Endothelial cell of umbilical vein (primary cell): ENCODE results near the gene PRMT2. TPM values are rescaled to one million over a fixed set of nuclear protein-coding genes. Genes with fewer than 3 reads are reported as not detected.

Source experiments
- BruUV-seq: library from RNA; stranded (reverse); fragments of 400-500 nt; replicated peaks from 2 replicates; lab custom pipeline; 2021; lab: Mats Ljungman, UMichigan
- CTCF ChIA-PET: fragments of 300-600, 350-600 bp; sonication (Branson Sonifier 250); formaldehyde crosslinking; loops from one replicate; lab custom pipeline; 2021; ENCODE audit warnings: antibody characterized with exemption, inconsistent platforms; lab: Charles Lee
- POLR2A ChIA-PET: fragments of 300-600, 350-600 bp; sonication (Branson Sonifier 250); formaldehyde crosslinking; loops from one replicate; lab custom pipeline; 2021; ENCODE audit warnings: antibody characterized with exemption, inconsistent platforms; lab: Charles Lee
- DNase-seq: peaks from one replicate; pipeline ENCODE4 v3.0.0-alpha.2; 2011; ENCODE audit warnings: low read depth, low spot score
- FAIRE-seq: peaks from 2 replicates; lab custom pipeline; 2011; peaks lifted over from hg19 to GRCh38; lab: Jason Lieb, UNC
- H2AFZ ChIP-seq: 2 replicates; pipeline ENCODE4 v1.6.0; 2012; ENCODE audit warnings: low read depth, low read length, control low read depth, inconsistent platforms
- H3K27ac ChIP-seq: 2 replicates; pipeline ENCODE4 v1.5.1; 2011; ENCODE audit warnings: low read depth, mild to moderate bottlenecking, control low read depth, low read length, moderate library complexity; ENCODE audit not compliant: insufficient read depth
- H3K27me3 ChIP-seq, 2 experiments: 2 replicates each; pipeline versions ENCODE4 v1.6.0 to v1.6.1; 2011; ENCODE audit warnings: low read length in 2 of 2, mixed read lengths in 1 of 2; ENCODE audit not compliant: control insufficient read depth in 2 of 2, insufficient read depth in 2 of 2
- H3K36me3 ChIP-seq, 2 experiments: 2 replicates in 1 of 2; 3 replicates in 1 of 2; pipeline ENCODE4 v1.5.1; 2011; ENCODE audit warnings: low read length in 2 of 2, mild to moderate bottlenecking in 1 of 2, moderate library complexity in 1 of 2; ENCODE audit not compliant: control insufficient read depth in 2 of 2, insufficient read depth in 2 of 2; ENCODE audit errors: extremely low read depth in 1 of 2
- H3K4me1 ChIP-seq: 3 replicates; pipeline ENCODE4 v1.5.1; 2011; ENCODE audit warnings: mild to moderate bottlenecking, low read length; ENCODE audit not compliant: control insufficient read depth, insufficient read depth; ENCODE audit errors: extremely low read depth
- H3K4me2 ChIP-seq: 2 replicates; pipeline ENCODE4 v1.6.1; 2011; ENCODE audit warnings: low read length, control low read depth, mixed read lengths; ENCODE audit not compliant: insufficient read depth
- H3K4me3 ChIP-seq, 3 experiments: fragments of 200-600 bp in 1 of 3; sonication (generic), shearing (Covaris generic) in 1 of 3; replicated peaks in 1 of 3; 2 replicates each; pipeline ENCODE4 v1.5.1; 2011 to 2016; ENCODE audit warnings: control low read depth in 3 of 3, low read length in 3 of 3, mild to moderate bottlenecking in 2 of 3, inconsistent platforms in 1 of 3, low read depth in 1 of 3, moderate library complexity in 1 of 3; ENCODE audit not compliant: insufficient read depth in 1 of 3
- H3K79me2 ChIP-seq: 2 replicates; pipeline ENCODE4 v1.6.0; 2012; ENCODE audit warnings: low read length, inconsistent platforms; ENCODE audit not compliant: control insufficient read depth, insufficient read depth
- H3K9ac ChIP-seq: replicated peaks from 2 replicates; pipeline ENCODE3; 2011; ENCODE audit warnings: low read length, control low read depth; ENCODE audit not compliant: insufficient read depth; ENCODE audit errors: extremely low read depth
- H3K9me1 ChIP-seq: replicated peaks from 3 replicates; pipeline ENCODE4 v1.6.0; 2011; ENCODE audit warnings: mild to moderate bottlenecking, low read length; ENCODE audit not compliant: control insufficient read depth, insufficient read depth; ENCODE audit errors: extremely low read depth
- H3K9me3 ChIP-seq: replicated peaks from 2 replicates; pipeline ENCODE4 v1.5.1; 2012; ENCODE audit warnings: low read length, inconsistent platforms; ENCODE audit not compliant: control insufficient read depth, insufficient read depth
- H4K20me1 ChIP-seq: replicated peaks from 2 replicates; pipeline ENCODE3; 2011; ENCODE audit warnings: mild to moderate bottlenecking, low read length; ENCODE audit not compliant: control insufficient read depth, insufficient read depth; ENCODE audit errors: extremely low read depth
- CTCF ChIP-seq, 2 donors: IDR thresholded peaks; 1 replicate in 1 of 2; 2 replicates in 1 of 2; pipeline ENCODE4 v1.5.1; 2011; ENCODE audit warnings: low read length in 2 of 2, mild to moderate bottlenecking in 2 of 2, moderate library complexity in 2 of 2, control low read depth in 1 of 2, inconsistent platforms in 1 of 2, low read depth in 1 of 2; ENCODE audit not compliant: insufficient read depth in 1 of 2; ENCODE audit errors: extremely low read depth in 1 of 2
- EZH2 ChIP-seq: IDR thresholded peaks from 2 replicates; pipeline ENCODE4 v1.6.1; 2012; ENCODE audit warnings: borderline replicate concordance, low read depth, mild to moderate bottlenecking, moderate library complexity, low read length, inconsistent platforms; ENCODE audit not compliant: severe bottlenecking
- FOS ChIP-seq: IDR thresholded peaks from 2 replicates; pipeline ENCODE4 v1.6.1; 2011; ENCODE audit warnings: mild to moderate bottlenecking, low read length, moderate library complexity, borderline replicate concordance; ENCODE audit not compliant: insufficient read depth
- GATA2 ChIP-seq: IDR thresholded peaks from 2 replicates; pipeline ENCODE4 v1.7.0; 2011; ENCODE audit warnings: low read depth, mild to moderate bottlenecking, moderate library complexity, mixed read lengths, low read length; ENCODE audit not compliant: insufficient read length, insufficient read depth
- JUN ChIP-seq: IDR thresholded peaks from 2 replicates; pipeline ENCODE4 v1.6.1; 2011; ENCODE audit warnings: borderline replicate concordance, low read depth; ENCODE audit not compliant: insufficient read length, insufficient read depth
- MAX ChIP-seq: IDR thresholded peaks from 2 replicates; pipeline ENCODE4 v1.6.1; 2011; ENCODE audit not compliant: insufficient read depth, insufficient read length
- MYC ChIP-seq: IDR thresholded peaks from one replicate; pipeline ENCODE4 v1.6.1; 2011; ENCODE audit warnings: mild to moderate bottlenecking, low read depth, low read length
- POLR2A ChIP-seq: IDR thresholded peaks from 2 replicates; pipeline ENCODE4 v1.6.1; 2012; ENCODE audit warnings: low read depth, mild to moderate bottlenecking, control low read depth, low read length
- POLR2AphosphoS5 ChIP-seq: IDR thresholded peaks from 2 replicates; pipeline ENCODE4 v1.6.1; 2012; ENCODE audit warnings: low read depth, mild to moderate bottlenecking, control low read depth, low read length, moderate library complexity; ENCODE audit not compliant: insufficient read depth
- dilution Hi-C: fragments of 300-500 bp; cut with MboI; formaldehyde crosslinking; loops from one replicate; pipeline ENCODE4 v1.15.0; 2019; ENCODE audit warnings: low sequenced_read_pairs; ENCODE audit not compliant: extremely low pct_ligation_motif_present
- intact Hi-C: fragments of 100-400 bp; cut with micrococcal nuclease; formaldehyde crosslinking; loops from one replicate; pipeline ENCODE4 v1.10.0; 2022
- polyA plus RNA-seq, 4 experiments: library from polyadenylated mRNA; depleted of rRNA in 3 of 4; stranded (reverse) in 3 of 4; unstranded in 1 of 4; fragments of >200 nt; gene quantifications; 2 replicates each; pipeline versions ENCODE4 v1.2.1 to v1.2.3, GENCODE V29; 2011 to 2012; ENCODE audit warnings: missing spikeins in 1 of 4
- total RNA-seq: library from RNA; stranded (reverse); gene quantifications from 2 replicates; pipeline ENCODE4 v1.2.3, GENCODE V29; 2021

Gene PRMT2
- total and polyA plus RNA-seq, 2 donors (not counting 3 experiments of a cell fraction or from before 2014, with no cell fraction given) = 125 to 193 TPM

- Histone ChIP-seq H3K9me3 (no peaks in the 10 kb centered on the region), H3K27me3 (no peaks in the 10 kb centered on the region), H3K36me3 (peaks cover 46 to 60% of the 10 kb centered on the region in 2 experiments), H3K4me1 (no peaks in the 10 kb centered on the region), H4K20me1 (no peaks in the 10 kb centered on the region), H3K79me2 (peaks cover 20% of the 10 kb centered on the region), H3K27ac (no peak overlapping the region), H3K9me1 (no peaks in the 10 kb centered on the region), H3K9ac (no peak overlapping the region), H3K4me2 (no peak overlapping the region), H3K4me3 (no peak overlapping the region), H2AFZ (no peak overlapping the region)
- DNase-seq (no peak), FAIRE-seq (no peak)
- dilution Hi-C loops (no loop called here), intact Hi-C loops (no loop called here)
- BruUV-seq = no TSS peak
- POLR2A ChIA-PET = no interaction called here
- CTCF ChIA-PET = no interaction called here
- TF ChIP-seq JUN (no peak), MYC (no peak), EZH2 (no peak), CTCF (IDR thresholded peaks at IDR 0.05; ENCODE audit: extremely low read depth in 1 of 2, insufficient read depth in 1 of 2, low read depth in 1 of 2, low read length in 2 of 2) (no peak)
Observed at GRCh38 chr21:46649356-46649755, 13.9 kb downstream of the PRMT2 start.

- H3K9ac ChIP-seq = no peak overlapping the region
- CTCF ChIA-PET = no interaction called here
- no peak overlapping the region for H2AFZ ChIP-seq
- H3K9me1 ChIP-seq = no peaks in the 10 kb centered on the region
- no peaks in the 10 kb centered on the region for H3K4me1 ChIP-seq
- no TSS peak for BruUV-seq
- no peaks in the 10 kb centered on the region for H3K27me3 ChIP-seq
- dilution Hi-C loops = no loop called here
- H4K20me1 ChIP-seq = no peaks in the 10 kb centered on the region
- POLR2A ChIA-PET = no interaction called here
- no peak for FAIRE-seq
- H3K36me3 ChIP-seq = peaks cover 43 to 55% of the 10 kb centered on the region in 2 experiments
- DNase-seq = no peak
- H3K4me3 ChIP-seq = no peak overlapping the region
- no peak overlapping the region for H3K4me2 ChIP-seq
- H3K27ac ChIP-seq = no peak overlapping the region
- no peak for TF ChIP-seq MAX
- no peak for TF ChIP-seq MYC
- no peak for TF ChIP-seq GATA2
- TF ChIP-seq POLR2AphosphoS5 = no peak
- no peak for TF ChIP-seq CTCF (IDR thresholded peaks at IDR 0.05; ENCODE audit: extremely low read depth in 1 of 2, insufficient read depth in 1 of 2, low read depth in 1 of 2, low read length in 2 of 2)
- no peak for TF ChIP-seq FOS
- no peak for TF ChIP-seq EZH2
- no peak for TF ChIP-seq JUN
- no peak for TF ChIP-seq POLR2A
- no peaks in the 10 kb centered on the region for H3K9me3 ChIP-seq
- intact Hi-C loops = no loop called here
- H3K79me2 ChIP-seq = peaks cover 20% of the 10 kb centered on the region
Observed at GRCh38 chr21:46650476-46651098, 15.1 kb downstream of the PRMT2 start.
